Calu3 (cell line): ENCODE data around the gene DUSP9. TPM values are rescaled to one million over a fixed set of nuclear protein-coding genes. Genes with fewer than 3 reads are reported as not detected.

Source experiments
- BruUV-seq: library from RNA; stranded (reverse); fragments of 400-500 nt; replicated peaks from 2 replicates; lab custom pipeline; 2021; lab: Mats Ljungman, UMichigan
- CTCF ChIA-PET: fragments of 300-600 bp; sonication (Branson Sonifier 250); formaldehyde crosslinking; loops from one replicate; lab custom pipeline; 2022; ENCODE audit warnings: antibody characterized with exemption; lab: Charles Lee
- DNase-seq: peaks from one replicate; pipeline ENCODE4 v3.0.0; 2022
- H3K27ac Mint-ChIP-seq: one replicate; pipeline ENCODE4 v1.8.0; 2022; ENCODE audit warnings: mixed read lengths; ENCODE audit not compliant: unreplicated experiment
- H3K27me3 Mint-ChIP-seq: one replicate; pipeline ENCODE4 v1.8.0; 2022; ENCODE audit warnings: mixed read lengths; ENCODE audit not compliant: unreplicated experiment
- H3K36me3 Mint-ChIP-seq: one replicate; pipeline ENCODE4 v1.8.0; 2022; ENCODE audit warnings: mild to moderate bottlenecking, moderate library complexity, mixed read lengths; ENCODE audit not compliant: insufficient read depth, unreplicated experiment
- H3K4me1 Mint-ChIP-seq: one replicate; pipeline ENCODE4 v1.8.0; 2022; ENCODE audit warnings: mild to moderate bottlenecking, low read depth, mixed read lengths; ENCODE audit not compliant: unreplicated experiment
- H3K4me3 Mint-ChIP-seq: one replicate; pipeline ENCODE4 v1.8.0; 2022; ENCODE audit warnings: mild to moderate bottlenecking, low read depth, moderate library complexity, mixed read lengths; ENCODE audit not compliant: unreplicated experiment
- H3K9me3 Mint-ChIP-seq: one replicate; pipeline ENCODE4 v1.8.0; 2022; ENCODE audit warnings: low read depth, mixed read lengths; ENCODE audit not compliant: unreplicated experiment
- CTCF ChIP-seq: fragments of 200-600 bp; IDR thresholded peaks from one replicate; pipeline ENCODE4 v1.8.0; 2022; ENCODE audit warnings: antibody characterized with exemption; ENCODE audit not compliant: unreplicated experiment
- intact Hi-C: fragments of 100-400 bp; cut with micrococcal nuclease; formaldehyde crosslinking; loops from one replicate; pipeline ENCODE4 v1.10.0; 2022; ENCODE audit not compliant: unreplicated experiment
- total RNA-seq: library from RNA; stranded (reverse); gene quantifications from 2 replicates; pipeline ENCODE4 v1.2.3, GENCODE V29; 2022

The DUSP9 gene
- total RNA-seq, 1 experiment from 2014 or later = 0.19 TPM

DNA sequence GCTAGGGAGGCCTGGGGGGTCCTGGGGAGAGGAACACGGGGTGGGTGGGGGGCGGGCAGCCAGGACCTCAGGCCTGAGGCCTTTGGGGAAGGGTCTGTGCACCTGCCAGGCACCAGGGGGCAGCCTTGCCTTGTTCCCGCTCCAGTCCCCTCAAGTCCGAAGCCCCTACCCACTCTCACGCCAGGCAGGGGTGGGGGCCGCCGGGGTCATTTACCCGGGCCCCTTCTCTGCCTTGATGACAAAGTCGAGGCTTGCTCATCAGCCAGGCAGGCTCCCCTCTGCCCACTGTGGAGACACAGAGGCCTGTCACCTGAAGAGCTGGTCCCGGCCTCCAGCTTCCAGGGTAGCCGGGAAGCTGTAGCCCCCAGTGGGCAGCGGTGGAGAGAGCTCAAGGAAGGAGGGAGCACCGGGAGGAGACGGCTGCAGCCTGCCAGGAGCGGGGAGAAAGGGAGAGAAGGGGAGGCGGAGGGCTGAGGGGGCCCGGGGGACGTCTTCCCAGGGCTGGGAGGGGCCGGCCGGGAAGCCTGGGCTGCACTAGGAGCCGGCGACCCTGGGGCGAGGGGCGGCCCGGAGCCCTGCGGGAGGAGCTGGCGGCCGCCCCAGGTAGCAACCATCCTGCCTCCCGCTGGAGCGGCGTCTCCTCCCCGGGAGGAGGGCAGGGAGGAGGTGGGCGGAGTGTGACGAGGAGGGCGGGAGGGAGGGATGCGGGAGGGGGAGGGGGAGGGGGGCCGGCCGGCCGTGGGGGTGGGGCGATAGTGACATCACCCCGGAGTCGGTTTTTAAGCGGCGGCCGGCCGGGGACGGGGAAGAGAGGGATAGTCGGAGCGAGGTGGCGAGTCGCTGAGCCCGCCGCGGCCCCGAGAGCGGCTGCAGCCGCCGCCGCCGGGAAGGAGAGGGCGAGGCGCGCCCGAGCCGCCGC lies 40.4 kb downstream of the DUSP9 start, which contains the start of gene SLC6A8:
TSS of gene SLC6A8 (plus strand) at position 806 of the 919 bp plus-strand sequence. CDS start 649 bp downstream, outside the sequence.
- no TSS peak for BruUV-seq
- TF ChIP-seq CTCF = no peak
- Mint-ChIP-seq H3K4me3 (peak within 1 kb of the TSS; percentile 63), H3K27ac (peak within 1 kb of the TSS; percentile 50), H3K4me1 (no peaks in the 10 kb centered on the region), H3K27me3 (peaks cover 14% of the 10 kb centered on the region), H3K9me3 (no peaks in the 10 kb centered on the region), H3K36me3 (peaks cover 26% of the 10 kb centered on the region)
- peak; percentile 69 for DNase-seq
- CTCF ChIA-PET = interaction anchor here (1.9 kb wide), 1 partner anchor 20 kb away, joined by 7 read pairs; no protein-coding TSS in a partner anchor
- intact Hi-C loops = no loop called here

- no TSS peak for BruUV-seq
- Mint-ChIP-seq H3K27ac (peak overlapping the region; percentile 50), H3K4me3 (peak overlapping the region; percentile 63), H3K27me3 (peaks cover 14% of the 10 kb centered on the region), H3K36me3 (peaks cover 33% of the 10 kb centered on the region), H3K4me1 (no peaks in the 10 kb centered on the region), H3K9me3 (no peaks in the 10 kb centered on the region)
- TF ChIP-seq CTCF = no peak
- no peak for DNase-seq
- CTCF ChIA-PET = interaction anchor here (1.9 kb wide), 1 partner anchor 21 kb away, joined by 7 read pairs; no protein-coding TSS in a partner anchor
- intact Hi-C loops = no loop called here
Observed at GRCh38 chrX:153688071-153688470, 41.1 kb downstream of the DUSP9 start.

- DNase-seq = no peak
- no peak overlapping the region for H3K4me3 Mint-ChIP-seq
- TF ChIP-seq CTCF = no peak
- BruUV-seq = no TSS peak
- no peaks in the 10 kb centered on the region for H3K9me3 Mint-ChIP-seq
- CTCF ChIA-PET = no interaction called here
- peaks cover 14% of the 10 kb centered on the region for H3K27me3 Mint-ChIP-seq
- intact Hi-C loops = no loop called here
- H3K36me3 Mint-ChIP-seq = peaks cover 38% of the 10 kb centered on the region
- H3K4me1 Mint-ChIP-seq = no peaks in the 10 kb centered on the region
- H3K27ac Mint-ChIP-seq = no peak overlapping the region
Observed at GRCh38 chrX:153688506-153688905, 41.5 kb downstream of the DUSP9 start.

DNA sequence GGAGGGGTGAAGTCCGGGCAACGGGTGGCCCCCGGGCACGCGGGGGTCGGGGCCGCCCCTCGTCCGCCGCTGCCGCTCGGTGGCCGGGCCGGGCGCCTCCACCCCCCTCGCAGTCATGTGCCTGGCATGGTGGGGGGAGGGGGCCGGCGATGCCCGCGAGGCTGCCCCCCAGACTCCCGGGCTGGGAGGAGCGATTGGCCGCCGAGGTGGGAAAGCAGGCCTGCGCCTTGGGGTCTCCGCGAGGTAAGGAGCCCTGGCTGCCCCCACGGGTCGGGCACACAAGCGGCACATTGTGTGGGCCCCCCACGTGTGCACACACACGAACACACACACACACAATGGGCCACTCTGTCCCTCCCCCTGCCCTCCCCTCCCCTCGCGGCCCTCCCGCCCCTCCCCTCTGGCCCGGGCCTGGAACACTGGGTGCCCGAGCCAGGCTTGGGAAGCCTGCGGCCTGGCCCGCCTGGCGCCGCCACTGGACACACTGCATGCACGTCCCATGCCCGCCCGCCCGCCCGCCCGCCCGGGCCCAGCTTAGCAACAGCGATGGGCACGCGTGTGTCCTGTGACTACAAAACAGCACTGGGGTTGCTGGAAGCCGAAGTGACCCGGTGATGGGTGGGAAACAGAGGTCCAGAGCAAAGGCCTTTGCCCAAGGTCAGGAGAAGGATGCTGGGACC lies 42.0 kb downstream of the DUSP9 start:
- H3K4me1 Mint-ChIP-seq = no peaks in the 10 kb centered on the region
- TF ChIP-seq CTCF = no peak
- H3K27me3 Mint-ChIP-seq = peaks cover 14% of the 10 kb centered on the region
- no peak overlapping the region for H3K27ac Mint-ChIP-seq
- CTCF ChIA-PET = no interaction called here
- intact Hi-C loops = no loop called here
- peaks cover 42% of the 10 kb centered on the region for H3K36me3 Mint-ChIP-seq
- BruUV-seq = no TSS peak
- no peaks in the 10 kb centered on the region for H3K9me3 Mint-ChIP-seq
- peak overlapping the region; percentile 26 for H3K4me3 Mint-ChIP-seq
- DNase-seq = no peak
